ENCODE results near the gene SLC22A17. TPM values are rescaled to one million over a fixed set of nuclear protein-coding genes. Genes with fewer than 3 reads are reported as not detected.

SLC22A17 gene
- polyA plus RNA-seq, 1 experiment, result 14.0 TPM

DNA sequence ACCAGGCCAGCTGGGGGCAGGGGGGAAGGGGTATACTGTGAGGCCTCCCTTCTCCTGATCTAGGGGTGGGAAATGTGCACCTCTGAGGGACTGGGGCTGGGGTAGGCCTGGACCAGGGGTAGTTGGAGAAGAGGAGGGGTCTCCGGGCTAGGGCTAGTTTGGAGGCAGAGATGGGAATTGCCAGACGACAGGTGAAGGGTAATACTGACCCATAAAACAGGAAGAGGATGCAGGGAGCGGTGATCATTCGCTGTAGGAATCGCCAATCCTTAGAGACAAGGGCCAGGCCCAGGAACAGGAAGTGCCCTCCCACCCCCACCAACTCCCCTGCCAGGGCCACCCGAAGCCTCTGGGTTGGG, 4.4 kb downstream of the SLC22A17 start:
- no peak for TF ChIP-seq CTCF (IDR thresholded peaks at IDR 0.05; ENCODE audit: insufficient read depth, low read depth, low read length)
- Histone ChIP-seq H3K27me3 (ENCODE audit: control insufficient read depth, insufficient read depth, low read length) (no peaks in the 10 kb centered on the region), H3K36me3 (ENCODE audit: control insufficient read depth, insufficient read depth, low read length) (no peaks in the 10 kb centered on the region), H3K4me3 (ENCODE audit: low read depth, low read length) (no peak overlapping the region)
- ChIA-PET POLR2A (interaction anchor here (0.6 kb wide), 1 partner anchor 199 kb away, joined by 4 read pairs; no protein-coding TSS in a partner anchor), CTCF (interaction anchor here (4.2 kb wide), 1 partner anchor 31 kb away, joined by 15 read pairs; no protein-coding TSS in a partner anchor)
- no peak for DNase-seq (ENCODE audit: low read depth)

- TF ChIP-seq CTCF (IDR thresholded peaks at IDR 0.05; ENCODE audit: insufficient read depth, low read depth, low read length), result no peak
- POLR2A ChIA-PET, result no interaction called here
- no peak overlapping the region for H3K4me3 ChIP-seq (ENCODE audit: low read depth, low read length)
- CTCF ChIA-PET, result interaction anchor here (1.3 to 4.2 kb wide), 2 partner anchors 21 to 32 kb away, joined by 4 to 15 read pairs; no protein-coding TSS in a partner anchor
- H3K36me3 ChIP-seq (ENCODE audit: control insufficient read depth, insufficient read depth, low read length), result no peaks in the 10 kb centered on the region
- DNase-seq (ENCODE audit: low read depth), result no peak
- H3K27me3 ChIP-seq (ENCODE audit: control insufficient read depth, insufficient read depth, low read length), result no peaks in the 10 kb centered on the region
Measured at GRCh38 chr14:23347406-23348296, 5.0 kb downstream of the SLC22A17 start.

DNA sequence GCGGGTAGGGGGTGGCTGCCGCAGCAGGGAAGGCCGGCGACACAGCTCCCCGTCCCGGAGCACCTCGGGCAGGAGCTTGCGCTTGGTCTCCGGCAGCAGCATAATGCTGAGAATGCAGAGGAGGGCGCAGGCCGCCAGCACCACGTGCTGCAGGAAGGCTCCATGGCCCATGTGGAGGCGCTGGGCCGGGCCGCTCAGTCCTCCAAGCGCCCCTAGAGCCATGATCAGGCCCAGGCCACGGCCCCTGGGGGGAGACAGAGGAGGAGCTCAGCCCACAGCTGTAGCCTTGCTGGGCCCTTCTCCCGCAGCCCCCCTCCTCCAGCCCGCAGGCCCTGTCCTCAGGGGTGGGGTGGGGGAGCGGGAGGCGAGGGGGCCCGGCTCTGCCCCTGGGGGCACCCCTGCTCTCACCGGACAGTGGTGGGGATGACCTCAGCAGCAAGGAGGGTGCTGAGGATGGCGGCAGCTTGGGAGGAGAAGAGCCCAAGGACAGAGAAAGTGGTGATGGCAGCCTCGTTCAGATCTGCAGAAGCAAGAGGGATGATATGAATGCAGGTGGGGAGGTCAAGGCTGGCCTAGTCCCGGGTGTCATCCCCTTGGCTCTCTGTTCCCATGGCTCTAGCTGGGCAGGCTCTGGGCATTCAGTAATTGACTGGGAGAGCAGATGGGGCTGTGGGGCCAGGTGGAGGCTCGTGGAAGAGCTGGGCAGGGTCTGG, 5.8 kb downstream of the SLC22A17 start:
- no peak for TF ChIP-seq CTCF (IDR thresholded peaks at IDR 0.05; ENCODE audit: insufficient read depth, low read depth, low read length)
- Histone ChIP-seq H3K27me3 (ENCODE audit: control insufficient read depth, insufficient read depth, low read length) (no peaks in the 10 kb centered on the region), H3K4me3 (ENCODE audit: low read depth, low read length) (no peak overlapping the region), H3K36me3 (ENCODE audit: control insufficient read depth, insufficient read depth, low read length) (no peaks in the 10 kb centered on the region)
- POLR2A ChIA-PET, result no interaction called here
- no peak for DNase-seq (ENCODE audit: low read depth)
- CTCF ChIA-PET, result interaction anchor here (0.8 to 4.2 kb wide), 5 partner anchors 18 to 33 kb away, joined by 3 to 15 read pairs (median 4); no protein-coding TSS in a partner anchor

DNA sequence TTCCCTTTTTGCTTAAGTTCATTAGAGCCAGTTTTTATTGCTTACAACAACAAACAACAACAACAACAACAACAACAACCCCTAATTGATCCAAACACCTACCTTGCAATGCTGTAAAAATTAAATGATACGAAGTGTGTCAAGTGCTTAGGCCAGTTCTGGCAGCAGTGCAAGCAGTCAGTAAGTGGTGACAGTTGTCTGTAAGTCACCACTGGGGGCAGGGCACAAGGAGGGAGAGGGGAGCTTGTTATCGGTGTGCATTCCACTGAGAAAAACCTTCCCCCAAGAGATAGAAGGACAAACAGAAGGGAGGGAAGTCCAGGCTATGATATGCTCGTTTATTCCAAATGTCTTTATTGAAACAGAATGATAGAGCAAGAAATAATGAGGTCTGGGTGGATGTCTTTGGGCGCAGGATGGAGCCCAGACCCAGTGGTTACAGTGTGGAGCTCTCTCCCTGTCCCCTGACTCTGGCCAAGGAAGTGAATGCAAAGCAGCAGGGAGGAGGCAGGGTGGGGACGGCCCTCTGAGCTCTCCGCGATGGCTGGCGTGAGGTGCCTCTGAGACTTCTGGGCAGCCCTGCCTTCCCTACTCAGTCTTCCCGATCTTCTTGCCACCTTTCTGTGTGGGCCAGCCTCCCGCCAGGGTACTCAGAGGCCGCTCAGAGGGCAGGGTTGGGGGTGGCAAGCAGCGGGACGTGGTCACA, 6.5 kb downstream of the SLC22A17 start:
- Histone ChIP-seq H3K27me3 (ENCODE audit: control insufficient read depth, insufficient read depth, low read length) (no peaks in the 10 kb centered on the region), H3K4me3 (ENCODE audit: low read depth, low read length) (no peak overlapping the region), H3K36me3 (ENCODE audit: control insufficient read depth, insufficient read depth, low read length) (no peaks in the 10 kb centered on the region)
- CTCF ChIA-PET, result interaction anchor here (0.8 to 4.2 kb wide), 7 partner anchors 11 to 34 kb away, joined by 3 to 15 read pairs (median 4); no protein-coding TSS in a partner anchor
- no peak for TF ChIP-seq CTCF (IDR thresholded peaks at IDR 0.05; ENCODE audit: insufficient read depth, low read depth, low read length)
- no peak for DNase-seq (ENCODE audit: low read depth)
- POLR2A ChIA-PET, result no interaction called here

Data from BJ (cell line).